ENCODE data around the gene PLA2G4D.

Gene PLA2G4D

DNA sequence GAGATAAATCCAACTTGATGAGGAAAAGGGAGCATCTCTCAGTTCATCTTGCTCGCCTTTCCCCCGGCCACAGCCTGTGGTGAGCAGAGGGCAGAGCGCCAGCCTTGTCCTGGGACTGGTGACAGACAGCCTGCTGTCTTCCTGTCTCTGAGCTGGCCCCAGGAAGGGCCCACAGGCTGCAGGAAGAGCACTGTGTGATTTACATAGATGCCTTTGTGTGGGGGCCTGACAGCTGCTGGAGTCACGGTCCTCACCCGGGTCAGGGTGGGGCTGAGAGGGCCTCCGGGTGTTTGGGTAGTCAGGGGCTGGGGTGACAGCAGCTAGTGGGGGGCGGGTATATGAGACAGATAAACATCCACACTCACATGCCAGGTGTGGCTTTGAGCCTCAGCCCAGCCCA lies 29.3 kb downstream of the PLA2G4D start:
- Histone ChIP-seq H3K36me3 (ENCODE audit: low read length) (no peaks in the 10 kb centered on the region), H2AFZ (ENCODE audit: low read depth, low read length, severe bottlenecking) (no peak overlapping the region), H3K79me2 (ENCODE audit: insufficient read depth, low read length) (no peaks in the 10 kb centered on the region), H3K9me3 (ENCODE audit: insufficient read depth, low read length) (no peaks in the 10 kb centered on the region), H3K9me2 (replicated peaks; ENCODE audit: insufficient read depth, low read length) (no peaks in the 10 kb centered on the region), H4K20me1 (ENCODE audit: low read depth, low read length) (no peaks in the 10 kb centered on the region), H3K27ac (ENCODE audit: low read depth, low read length) (no peak overlapping the region), H3F3A (ENCODE audit: insufficient read depth) (no peaks in the 10 kb centered on the region), H3K4me2 (ENCODE audit: low read depth, low read length, poor library complexity, severe bottlenecking) (no peak overlapping the region), H3K27me3 (ENCODE audit: low read length) (no peaks in the 10 kb centered on the region), H3K9ac (ENCODE audit: low read length) (no peak overlapping the region), H3K4me3 (ENCODE audit: insufficient read depth, low read length, poor library complexity, severe bottlenecking) (no peak overlapping the region)
- TF ChIP-seq, protein P1, sequence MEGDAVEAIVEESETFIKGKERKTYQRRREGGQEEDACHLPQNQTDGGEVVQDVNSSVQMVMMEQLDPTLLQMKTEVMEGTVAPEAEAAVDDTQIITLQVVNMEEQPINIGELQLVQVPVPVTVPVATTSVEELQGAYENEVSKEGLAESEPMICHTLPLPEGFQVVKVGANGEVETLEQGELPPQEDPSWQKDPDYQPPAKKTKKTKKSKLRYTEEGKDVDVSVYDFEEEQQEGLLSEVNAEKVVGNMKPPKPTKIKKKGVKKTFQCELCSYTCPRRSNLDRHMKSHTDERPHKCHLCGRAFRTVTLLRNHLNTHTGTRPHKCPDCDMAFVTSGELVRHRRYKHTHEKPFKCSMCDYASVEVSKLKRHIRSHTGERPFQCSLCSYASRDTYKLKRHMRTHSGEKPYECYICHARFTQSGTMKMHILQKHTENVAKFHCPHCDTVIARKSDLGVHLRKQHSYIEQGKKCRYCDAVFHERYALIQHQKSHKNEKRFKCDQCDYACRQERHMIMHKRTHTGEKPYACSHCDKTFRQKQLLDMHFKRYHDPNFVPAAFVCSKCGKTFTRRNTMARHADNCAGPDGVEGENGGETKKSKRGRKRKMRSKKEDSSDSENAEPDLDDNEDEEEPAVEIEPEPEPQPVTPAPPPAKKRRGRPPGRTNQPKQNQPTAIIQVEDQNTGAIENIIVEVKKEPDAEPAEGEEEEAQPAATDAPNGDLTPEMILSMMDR (IDR thresholded peaks at IDR 0.05; ENCODE audit: insufficient read depth, low read length, poor library complexity, severe bottlenecking), result no peak
- no peak for TF ChIP-seq EZH2phosphoT487 (conservative IDR thresholded peaks at IDR 0.05; ENCODE audit: low read length)

DNA sequence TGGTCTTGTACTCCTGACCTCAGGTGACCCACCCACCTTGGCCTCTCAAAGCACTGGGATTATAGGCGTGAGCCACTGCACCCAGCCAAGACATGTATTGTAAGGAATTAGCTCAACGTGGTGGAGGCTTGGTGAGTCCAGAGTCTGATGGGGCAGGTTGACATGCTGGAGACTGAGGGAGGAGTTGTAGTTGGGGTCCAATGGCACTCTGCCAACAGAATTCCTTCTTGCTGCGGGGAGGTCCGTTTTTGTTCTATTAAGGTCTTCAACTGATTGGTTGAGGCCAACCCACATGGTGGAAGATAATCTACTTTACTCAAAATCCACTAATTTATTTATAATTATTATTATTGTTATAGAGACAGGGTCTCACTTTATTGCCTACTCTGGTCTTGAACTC lies 30.1 kb downstream of the PLA2G4D start:
- no peaks in the 10 kb centered on the region for H3K36me3 ChIP-seq (ENCODE audit: low read length)
- no peak overlapping the region for H3K27ac ChIP-seq (ENCODE audit: low read depth, low read length)
- no peaks in the 10 kb centered on the region for H3K27me3 ChIP-seq (ENCODE audit: low read length)
- no peak overlapping the region for H2AFZ ChIP-seq (ENCODE audit: low read depth, low read length, severe bottlenecking)
- TF ChIP-seq EZH2phosphoT487 (conservative IDR thresholded peaks at IDR 0.05; ENCODE audit: low read length), result no peak
- TF ChIP-seq, protein P1 (IDR thresholded peaks at IDR 0.05; ENCODE audit: insufficient read depth, low read length, poor library complexity, severe bottlenecking), result no peak
- no peak overlapping the region for H3K4me2 ChIP-seq (ENCODE audit: low read depth, low read length, poor library complexity, severe bottlenecking)
- no peaks in the 10 kb centered on the region for H4K20me1 ChIP-seq (ENCODE audit: low read depth, low read length)
- no peak overlapping the region for H3K9ac ChIP-seq (ENCODE audit: low read length)
- no peaks in the 10 kb centered on the region for H3K79me2 ChIP-seq (ENCODE audit: insufficient read depth, low read length)
- no peaks in the 10 kb centered on the region for H3K9me2 ChIP-seq (replicated peaks; ENCODE audit: insufficient read depth, low read length)
- no peak overlapping the region for H3K4me3 ChIP-seq (ENCODE audit: insufficient read depth, low read length, poor library complexity, severe bottlenecking)
- no peaks in the 10 kb centered on the region for H3K9me3 ChIP-seq (ENCODE audit: insufficient read depth, low read length)
- H3F3A ChIP-seq (ENCODE audit: insufficient read depth), result no peaks in the 10 kb centered on the region

DNA sequence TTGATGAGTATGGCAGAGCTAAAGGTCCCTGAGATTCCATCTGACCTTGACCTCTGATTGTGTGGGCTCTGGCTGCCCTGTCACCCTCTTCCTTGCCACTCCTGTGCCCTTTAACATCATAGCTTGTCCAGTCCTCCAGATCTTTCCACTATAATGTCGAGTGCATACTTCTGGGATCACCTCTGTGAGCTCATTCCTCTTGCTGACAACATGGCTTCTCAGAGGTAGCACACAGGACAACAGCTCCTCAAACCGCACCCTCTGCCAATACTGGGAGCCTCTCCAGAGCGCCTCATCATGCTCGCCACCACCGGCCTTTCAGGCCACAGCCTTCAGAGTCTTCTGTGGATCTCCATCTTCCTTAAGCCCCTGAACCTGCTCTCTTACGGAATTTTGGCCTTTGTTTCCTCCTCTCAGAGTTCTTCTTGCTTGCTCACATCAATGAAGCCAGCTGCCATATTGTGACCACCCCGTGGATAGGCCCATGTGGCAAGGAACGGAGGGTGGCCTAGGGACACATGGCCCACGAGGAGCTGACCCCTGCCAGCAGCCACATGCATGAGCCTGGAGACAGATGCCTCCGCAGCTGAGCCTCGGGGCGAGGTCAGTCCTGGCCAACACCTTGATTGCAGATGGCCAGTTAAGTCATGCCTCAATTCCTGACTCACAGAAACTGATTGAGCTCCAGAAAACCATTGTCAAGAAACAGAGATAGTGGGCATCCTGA lies 31.1 kb downstream of the PLA2G4D start:
- Histone ChIP-seq H3K9me2 (replicated peaks; ENCODE audit: insufficient read depth, low read length) (no peaks in the 10 kb centered on the region), H3K27me3 (ENCODE audit: low read length) (no peaks in the 10 kb centered on the region), H4K20me1 (ENCODE audit: low read depth, low read length) (no peaks in the 10 kb centered on the region), H3K9me3 (ENCODE audit: insufficient read depth, low read length) (no peaks in the 10 kb centered on the region), H3K4me3 (ENCODE audit: insufficient read depth, low read length, poor library complexity, severe bottlenecking) (no peak overlapping the region), H2AFZ (ENCODE audit: low read depth, low read length, severe bottlenecking) (no peak overlapping the region), H3F3A (ENCODE audit: insufficient read depth) (no peaks in the 10 kb centered on the region), H3K27ac (ENCODE audit: low read depth, low read length) (no peak overlapping the region), H3K79me2 (ENCODE audit: insufficient read depth, low read length) (no peaks in the 10 kb centered on the region), H3K9ac (ENCODE audit: low read length) (no peak overlapping the region), H3K36me3 (ENCODE audit: low read length) (no peaks in the 10 kb centered on the region), H3K4me2 (ENCODE audit: low read depth, low read length, poor library complexity, severe bottlenecking) (no peak overlapping the region)
- TF ChIP-seq EZH2phosphoT487 (conservative IDR thresholded peaks at IDR 0.05; ENCODE audit: low read length), result no peak
- TF ChIP-seq, protein P1 (IDR thresholded peaks at IDR 0.05; ENCODE audit: insufficient read depth, low read length, poor library complexity, severe bottlenecking), result no peak
